Stimulated activated CD8-positive, alpha-beta memory T cell treated with anti-CD3 and anti-CD28 coated beads, Interleukin-15, amount 100 ng/mL, for 1 hour (primary cell): ENCODE measurements around the gene ATF4.
"Not testable (repeated sequence)": the region's sequence is repeated elsewhere in the genome, so short reads cannot be mapped to it uniquely, and the experiment has no call there.

ENCODE experiments used
- DNase-seq: peaks from one replicate; pipeline ENCODE4 v3.0.0-alpha.2; 2020; ENCODE audit warnings: low read depth

ATF4 gene

DNA sequence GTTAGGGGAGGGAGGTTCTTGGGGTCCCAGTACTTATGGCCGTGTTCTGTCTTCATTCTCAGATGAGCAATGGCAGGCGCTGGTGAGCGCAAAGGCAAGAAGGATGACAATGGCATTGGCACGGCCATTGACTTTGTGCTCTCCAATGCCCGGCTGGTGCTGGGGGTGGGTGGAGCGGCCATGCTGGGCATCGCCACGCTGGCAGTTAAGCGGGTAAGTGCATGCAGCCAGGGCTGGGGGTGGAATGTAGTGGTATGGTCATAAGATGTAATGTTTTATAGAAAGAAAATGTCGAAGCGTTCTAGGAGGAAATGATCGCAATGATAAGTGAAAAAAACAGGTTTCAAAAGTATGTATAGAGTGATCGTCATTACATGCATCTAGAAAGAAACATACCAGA, 9.1 kb upstream of the ATF4 start:
- DNase-seq, result no peak

DNA sequence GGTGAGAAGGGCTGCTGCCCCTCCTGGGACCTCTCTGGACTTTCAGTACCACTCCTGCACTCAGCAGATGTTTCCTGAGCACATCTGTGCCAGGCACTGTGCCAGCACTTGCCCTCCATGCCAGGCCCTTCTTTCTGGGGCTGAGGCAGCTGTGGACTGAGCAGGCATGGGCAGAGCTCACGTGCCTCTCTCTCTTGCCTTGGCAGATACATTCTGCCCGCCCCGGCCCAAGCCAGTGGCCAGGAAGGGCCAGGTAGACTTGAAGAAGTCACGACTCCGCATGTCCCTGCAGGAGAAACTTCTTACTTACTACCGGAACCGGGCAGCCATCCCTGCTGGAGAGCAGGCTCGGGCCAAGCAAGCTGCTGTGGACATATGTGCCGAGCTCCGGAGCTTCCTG, 8.3 kb upstream of the ATF4 start:
- no peak for DNase-seq

DNA sequence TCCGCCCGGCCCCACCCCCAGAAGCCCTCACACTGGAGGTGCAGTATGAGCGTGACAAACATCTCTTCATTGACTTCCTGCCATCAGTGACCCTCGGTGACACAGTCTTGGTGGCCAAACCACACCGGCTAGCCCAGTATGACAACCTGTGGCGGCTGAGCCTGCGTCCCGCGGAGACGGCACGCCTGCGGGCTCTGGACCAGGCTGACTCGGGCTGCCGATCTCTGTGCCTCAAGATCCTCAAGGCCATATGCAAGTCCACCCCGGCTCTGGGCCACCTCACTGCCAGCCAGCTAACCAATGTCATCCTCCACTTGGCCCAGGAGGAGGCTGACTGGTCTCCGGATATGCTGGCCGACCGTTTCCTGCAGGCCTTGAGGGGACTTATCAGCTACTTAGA, 6.6 kb upstream of the ATF4 start:
- DNase-seq, result no peak

DNA sequence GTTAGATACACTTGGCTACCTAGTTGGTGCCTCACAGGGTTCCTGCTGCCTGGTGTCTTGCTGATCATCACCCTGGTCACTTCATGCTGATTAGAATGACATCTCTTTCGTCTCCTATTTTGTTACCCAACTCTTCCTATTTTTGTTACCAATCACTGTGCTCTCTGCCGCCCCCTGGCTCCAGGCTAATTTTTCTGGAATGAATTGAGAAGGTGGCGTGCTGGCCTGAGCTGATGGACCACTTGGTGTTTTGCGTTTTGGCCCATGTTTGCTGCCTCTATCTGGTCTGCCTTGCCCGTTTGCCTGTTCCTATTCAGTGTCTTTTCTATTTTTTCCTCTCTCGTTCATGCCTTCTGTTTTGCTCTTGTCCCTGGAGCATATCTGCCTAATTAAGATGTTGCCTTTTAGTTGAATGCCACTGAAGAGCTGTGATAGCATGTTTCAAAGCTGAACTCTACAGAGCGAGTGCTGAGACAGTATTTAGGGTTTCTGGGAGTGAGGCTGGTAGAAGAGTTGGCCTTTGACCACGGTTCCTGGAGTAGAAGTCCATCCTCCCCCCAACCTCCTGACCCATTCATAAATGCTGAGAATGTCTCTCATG, 5.9 kb upstream of the ATF4 start:
- no peak for DNase-seq

DNA sequence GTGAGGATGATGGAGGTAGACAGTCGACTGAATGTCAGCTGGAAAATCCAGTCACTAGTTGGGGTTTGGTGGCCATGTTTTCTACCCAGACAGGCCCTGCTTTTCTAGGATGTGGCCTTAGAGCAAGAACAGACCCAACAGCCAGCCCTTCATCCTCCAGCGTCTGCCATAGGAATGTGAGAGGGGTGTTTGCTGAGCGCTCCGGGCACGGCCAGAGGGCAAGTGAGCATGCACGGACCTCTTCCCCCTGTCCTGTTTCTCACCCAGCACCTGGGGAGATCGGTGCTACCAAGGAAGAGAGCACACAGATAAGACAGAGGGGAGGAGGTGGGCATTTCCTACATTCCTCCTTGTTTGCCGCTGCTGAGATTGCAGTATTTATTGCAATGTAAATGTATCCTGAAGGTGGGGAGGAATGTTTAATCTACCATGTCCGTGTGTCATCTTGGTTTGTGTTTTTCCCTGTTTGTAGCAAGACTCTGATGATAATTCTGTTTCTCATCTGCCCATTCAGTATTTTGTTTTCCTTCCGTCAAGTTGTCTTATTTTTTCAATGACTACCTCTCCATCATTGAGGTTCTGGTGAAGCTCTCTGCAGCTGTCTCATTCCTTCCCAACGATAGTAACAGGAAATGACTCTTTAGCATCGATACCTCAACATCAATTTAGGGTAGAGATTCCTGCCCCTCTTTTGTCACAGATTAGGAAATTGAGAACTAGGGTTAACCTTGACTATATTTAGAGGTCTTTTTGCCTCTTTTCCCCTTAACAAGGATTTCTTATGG, 4.9 kb upstream of the ATF4 start:
- no peak for DNase-seq

DNA sequence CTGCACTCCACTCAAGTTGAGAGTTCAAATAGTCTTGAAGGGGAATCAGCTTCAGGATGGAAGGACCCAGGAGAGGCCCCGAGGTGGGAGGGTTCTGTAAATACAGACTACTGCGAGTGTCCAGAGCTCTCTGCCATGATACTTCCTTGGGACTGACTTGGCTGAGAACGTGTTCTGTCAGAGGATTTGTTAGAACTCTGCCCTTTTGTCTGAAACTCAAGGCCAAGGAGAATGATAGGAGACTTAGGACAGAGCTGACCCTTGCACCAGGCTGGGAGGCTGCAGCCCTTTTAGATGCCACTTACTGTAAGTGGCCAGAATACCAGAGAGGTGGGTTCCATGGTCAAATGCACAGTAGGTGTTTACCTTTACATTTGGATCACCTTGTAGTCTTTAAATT, 2.9 kb upstream of the ATF4 start:
- DNase-seq, result no peak

DNA sequence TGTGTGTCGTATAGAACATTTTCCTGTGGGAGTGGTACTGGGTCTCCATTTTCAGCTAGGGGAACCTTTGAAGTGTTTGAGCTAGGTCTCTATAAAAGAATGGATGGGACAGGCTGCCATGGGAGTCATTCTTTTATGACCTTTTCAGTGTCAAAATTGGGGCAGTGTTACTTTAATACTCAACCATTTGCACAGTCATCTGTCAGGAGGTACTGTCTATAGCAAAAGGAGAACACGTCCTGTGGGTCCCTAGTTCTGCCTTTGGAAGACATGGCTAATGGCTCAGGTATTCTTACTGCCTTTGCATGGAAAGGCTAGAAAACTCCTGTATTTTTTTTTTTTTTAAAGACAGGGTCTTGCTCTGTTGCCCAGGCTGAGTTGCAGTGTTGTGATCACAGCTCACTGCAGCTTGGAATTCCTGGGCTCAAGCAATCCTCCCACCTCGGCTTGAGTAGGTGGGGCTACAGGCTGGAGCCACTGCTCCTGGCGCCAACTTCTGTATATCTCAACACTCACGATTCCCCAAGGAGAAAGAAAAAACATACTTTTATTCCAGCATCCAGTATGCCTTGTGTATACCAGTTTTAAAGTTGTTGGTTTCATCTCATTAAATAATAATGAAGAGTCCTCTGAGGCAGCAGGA, 2.1 kb upstream of the ATF4 start:
- no peak for DNase-seq

DNA sequence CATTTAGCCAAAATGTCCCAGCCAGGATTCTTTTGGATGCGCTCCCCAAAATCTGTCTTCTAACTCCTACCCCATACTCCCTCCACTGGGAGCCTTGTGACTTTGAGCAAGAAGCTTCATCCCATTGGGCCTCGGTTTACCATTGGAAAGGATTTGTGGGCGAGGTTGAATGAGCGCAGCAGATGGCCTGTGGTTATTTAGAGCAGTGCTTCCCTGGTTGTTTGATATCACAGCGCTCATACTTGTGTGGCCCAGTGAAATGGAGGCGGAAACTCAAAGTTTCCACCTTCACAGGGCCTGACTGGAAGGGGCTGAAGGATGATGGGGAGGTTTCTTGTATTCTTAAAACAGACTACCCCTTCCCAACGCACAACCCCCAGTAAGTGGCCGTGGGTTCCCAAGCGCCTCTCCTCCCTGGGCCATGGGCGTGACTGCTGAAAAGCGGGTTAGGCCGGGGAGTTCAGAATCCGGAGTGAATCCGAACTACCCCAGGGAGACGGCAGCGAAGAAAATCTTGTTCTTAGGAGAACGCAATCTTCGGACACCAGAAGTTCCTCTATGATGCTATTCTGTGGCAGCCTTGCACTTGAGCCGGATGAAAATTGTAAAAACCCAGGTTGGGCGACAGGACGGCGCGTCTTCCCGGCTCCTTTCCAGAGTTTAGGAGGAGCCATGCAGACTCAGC, 1.2 kb upstream of the ATF4 start:
- DNase-seq, result no peak

DNA sequence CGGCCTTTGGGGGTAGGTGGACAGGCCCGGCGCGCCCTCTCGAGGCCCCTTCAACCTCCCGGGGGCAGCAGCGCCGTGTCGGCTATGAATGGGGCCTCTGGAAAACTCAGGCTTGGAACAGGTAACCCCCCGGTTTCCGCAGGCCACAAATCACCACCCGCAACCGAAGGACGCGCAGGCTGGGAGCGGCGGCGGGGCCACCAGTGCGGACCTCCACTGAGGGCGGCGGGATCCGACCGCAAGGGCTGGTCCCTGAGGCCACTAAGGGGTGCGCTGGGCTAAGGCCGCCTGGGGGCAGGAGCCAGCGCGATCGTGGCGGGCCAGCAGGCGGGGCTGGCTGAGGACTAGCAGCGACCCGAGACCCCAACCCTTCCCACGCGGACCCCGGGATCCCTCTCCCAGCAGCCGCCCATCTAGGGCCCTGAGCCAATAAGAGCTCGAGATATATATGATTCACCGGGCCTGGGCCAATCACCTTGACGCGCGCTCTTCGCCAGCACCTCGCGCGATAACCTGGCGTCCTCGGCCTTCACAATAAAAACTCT, 609 bp upstream of the ATF4 start:
- DNase-seq, result no peak

DNA sequence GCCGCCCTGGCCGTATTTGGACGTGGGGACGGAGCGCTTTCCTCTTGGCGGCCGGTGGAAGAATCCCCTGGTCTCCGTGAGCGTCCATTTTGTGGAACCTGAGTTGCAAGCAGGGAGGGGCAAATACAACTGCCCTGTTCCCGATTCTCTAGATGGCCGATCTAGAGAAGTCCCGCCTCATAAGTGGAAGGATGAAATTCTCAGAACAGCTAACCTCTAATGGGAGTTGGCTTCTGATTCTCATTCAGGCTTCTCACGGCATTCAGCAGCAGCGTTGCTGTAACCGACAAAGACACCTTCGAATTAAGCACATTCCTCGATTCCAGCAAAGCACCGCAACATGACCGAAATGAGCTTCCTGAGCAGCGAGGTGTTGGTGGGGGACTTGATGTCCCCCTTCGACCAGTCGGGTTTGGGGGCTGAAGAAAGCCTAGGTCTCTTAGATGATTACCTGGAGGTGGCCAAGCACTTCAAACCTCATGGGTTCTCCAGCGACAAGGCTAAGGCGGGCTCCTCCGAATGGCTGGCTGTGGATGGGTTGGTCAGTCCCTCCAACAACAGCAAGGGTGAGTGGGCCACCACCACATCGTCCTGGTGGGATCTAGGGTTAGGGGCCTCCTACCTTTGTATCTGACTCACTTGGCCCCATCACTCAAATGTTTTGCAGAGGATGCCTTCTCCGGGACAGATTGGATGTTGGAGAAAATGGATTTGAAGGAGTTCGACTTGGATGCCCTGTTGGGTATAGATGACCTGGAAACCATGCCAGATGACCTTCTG, 934 bp downstream of the ATF4 start:
- not testable (repeated sequence) for DNase-seq

DNA sequence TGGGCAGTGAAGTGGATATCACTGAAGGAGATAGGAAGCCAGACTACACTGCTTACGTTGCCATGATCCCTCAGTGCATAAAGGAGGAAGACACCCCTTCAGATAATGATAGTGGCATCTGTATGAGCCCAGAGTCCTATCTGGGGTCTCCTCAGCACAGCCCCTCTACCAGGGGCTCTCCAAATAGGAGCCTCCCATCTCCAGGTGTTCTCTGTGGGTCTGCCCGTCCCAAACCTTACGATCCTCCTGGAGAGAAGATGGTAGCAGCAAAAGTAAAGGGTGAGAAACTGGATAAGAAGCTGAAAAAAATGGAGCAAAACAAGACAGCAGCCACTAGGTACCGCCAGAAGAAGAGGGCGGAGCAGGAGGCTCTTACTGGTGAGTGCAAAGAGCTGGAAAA, 1.7 kb downstream of the ATF4 start:
- DNase-seq, result not testable (repeated sequence)

DNA sequence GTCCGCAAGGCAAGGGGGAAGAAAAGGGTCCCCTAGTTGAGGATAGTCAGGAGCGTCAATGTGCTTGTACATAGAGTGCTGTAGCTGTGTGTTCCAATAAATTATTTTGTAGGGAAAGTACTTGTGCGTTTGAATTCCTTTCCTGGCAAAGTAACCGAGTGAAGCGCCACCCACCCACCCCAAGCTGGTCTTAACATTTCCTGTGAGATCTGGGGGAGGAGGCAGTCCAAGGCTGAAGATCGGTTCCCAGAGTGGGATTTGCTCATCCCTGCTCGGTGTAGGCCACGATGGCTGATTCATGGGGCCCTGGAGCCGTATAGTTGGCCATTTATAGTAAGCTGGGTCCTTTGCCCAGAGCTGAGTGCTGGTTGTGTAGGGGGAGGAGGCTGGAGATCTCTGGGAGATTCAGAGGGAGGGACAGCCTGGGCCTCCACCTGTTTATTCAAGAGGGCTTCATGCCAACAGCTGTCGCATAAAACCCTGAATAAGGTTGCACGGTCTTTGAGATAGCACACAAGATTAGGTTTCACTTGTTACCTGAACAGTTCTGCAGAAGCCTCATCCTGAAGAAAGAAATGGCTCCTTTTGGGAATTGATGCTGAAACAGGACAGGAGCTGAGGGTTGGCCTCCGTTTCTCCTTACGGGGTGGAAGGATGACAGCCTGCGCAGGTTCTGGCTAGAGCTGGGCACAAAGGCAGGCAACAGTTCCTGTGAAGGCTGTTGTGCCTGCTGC, 2.4 kb downstream of the ATF4 start:
- DNase-seq, result no peak

DNA sequence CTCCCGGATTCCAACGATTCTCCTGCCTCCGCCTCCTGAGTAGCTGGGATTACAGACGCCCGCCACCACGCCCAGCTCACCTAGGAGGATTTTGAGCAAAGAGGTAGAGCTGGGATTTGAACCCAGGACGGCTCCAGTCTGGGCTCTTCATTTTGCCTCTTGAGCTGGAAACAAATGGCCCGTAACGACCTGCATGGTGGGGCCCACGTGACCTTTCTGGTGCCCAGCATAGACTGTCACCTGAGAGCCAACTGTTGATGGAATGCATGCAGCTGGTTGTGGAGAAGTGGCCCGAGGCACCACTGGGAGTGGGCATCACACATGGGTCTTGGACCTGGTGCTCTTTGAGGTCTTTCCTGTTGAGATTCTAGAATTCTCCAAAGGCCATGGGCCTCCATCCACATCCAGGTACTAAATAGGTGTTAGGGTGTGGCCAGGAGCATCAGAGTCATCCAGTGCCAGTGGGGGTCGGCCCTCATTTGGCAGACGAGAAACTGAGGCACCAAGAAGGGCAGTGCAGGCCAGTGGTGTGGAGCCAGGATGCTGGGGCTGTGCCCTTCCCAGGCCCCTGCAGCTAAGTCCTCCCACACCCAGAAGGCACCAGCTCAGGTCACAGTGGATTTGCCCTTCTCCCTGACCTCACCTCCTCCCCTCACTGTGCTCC, 3.9 kb downstream of the ATF4 start:
- no peak for DNase-seq

DNA sequence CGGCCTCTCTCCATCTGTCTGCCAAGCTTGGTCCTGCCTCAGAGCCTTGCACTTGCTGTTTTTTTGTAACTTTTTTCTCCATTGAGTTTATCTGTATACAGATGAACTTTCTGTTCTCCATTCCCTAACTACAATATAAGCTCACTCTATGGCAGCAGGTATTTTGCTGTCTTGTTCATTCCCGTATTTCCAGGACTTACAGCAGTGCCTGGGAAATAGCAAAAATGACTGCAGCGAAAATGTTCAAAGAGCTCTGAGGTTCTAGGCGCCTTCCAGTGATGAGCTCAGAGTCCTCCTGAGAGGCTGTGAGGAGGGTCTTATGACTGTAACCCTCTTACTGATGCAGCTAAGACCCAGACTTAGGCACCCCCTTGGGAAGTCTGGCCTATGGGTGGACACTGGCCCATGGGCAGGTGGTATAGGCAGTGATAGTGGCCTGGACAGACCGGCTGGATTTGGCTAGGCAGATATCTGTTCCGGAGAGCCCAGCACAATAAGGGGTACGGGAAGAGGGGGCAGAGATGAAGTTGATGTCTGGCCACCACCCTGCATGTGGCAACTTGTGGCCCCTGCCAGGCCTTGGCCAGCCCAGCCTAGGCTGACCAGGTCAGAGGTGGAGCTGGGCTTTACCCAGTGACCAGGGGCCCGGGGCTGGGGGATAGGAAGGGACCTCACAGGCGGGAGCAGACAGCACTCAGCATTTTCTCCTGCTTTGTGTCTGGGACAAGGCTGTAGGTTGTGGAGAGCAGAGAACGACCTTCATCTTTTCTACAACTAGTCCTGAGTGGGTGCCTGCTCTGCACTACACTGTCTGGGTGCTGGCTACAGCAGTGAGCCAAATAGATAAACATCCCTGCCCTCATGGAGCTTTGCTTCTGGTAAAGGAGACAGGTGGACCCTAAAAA, 4.6 kb downstream of the ATF4 start:
- DNase-seq, result no peak

DNA sequence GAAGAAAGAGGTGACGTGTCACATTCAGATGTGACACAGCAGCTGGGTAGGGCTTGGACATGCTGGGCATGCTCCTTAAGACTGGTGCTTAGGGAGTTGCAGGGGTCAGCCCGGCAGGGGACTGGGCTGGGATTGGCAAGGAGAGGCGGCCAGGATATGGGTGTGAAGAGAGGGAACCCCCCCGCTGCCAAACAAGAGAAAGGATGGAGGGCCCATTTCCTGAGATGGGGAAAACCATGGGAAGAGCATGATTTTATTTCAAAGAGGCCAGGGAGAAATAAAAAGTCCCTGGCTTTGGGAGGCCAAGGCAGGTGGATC, 5.3 kb downstream of the ATF4 start:
- no peak for DNase-seq

DNA sequence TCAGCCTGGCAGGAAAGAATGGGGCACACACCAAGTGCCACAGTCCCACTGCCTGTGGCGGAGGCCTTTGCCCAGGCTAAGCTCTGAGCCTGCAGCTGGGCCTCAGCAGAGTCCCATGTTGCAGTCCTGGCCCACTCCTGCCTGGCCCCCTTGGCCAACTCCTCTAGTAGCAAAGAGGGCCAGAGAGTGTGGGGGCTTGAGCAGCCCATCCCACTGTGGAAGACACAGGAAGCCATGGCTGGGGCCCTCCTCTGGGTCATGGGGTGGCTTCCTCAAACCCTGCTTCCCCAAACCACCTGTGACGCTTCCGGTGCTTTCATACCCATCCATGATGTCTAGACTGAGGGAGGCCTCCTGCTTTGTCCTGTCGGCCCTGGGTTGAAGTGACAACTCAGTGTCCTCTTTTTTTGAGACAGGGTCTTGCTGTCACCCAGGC, 6.4 kb downstream of the ATF4 start:
- DNase-seq, result no peak

DNA sequence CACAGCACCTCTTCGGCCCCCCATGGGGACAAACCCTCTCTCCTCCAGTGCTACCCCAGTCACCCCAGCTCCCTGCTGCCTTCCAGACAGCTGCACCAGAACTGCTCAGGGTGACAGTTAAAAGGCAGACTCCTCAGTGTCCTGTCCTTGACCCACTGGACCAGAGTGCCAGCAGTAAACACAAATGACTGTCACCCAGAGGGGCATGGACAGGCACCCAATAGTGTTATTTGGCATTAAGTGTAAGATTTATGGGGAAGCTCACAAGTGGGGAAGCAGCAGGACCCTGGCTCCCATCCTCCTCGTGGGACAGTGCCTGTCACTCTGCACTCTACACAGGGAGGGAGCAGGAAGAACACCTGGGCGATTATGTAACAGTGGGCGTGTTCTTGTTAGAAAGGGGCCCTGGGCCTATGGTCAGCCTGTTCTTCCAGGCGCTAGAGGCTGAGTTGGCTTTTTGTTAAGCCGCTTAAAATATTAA, 7.2 kb downstream of the ATF4 start:
- no peak for DNase-seq

DNA sequence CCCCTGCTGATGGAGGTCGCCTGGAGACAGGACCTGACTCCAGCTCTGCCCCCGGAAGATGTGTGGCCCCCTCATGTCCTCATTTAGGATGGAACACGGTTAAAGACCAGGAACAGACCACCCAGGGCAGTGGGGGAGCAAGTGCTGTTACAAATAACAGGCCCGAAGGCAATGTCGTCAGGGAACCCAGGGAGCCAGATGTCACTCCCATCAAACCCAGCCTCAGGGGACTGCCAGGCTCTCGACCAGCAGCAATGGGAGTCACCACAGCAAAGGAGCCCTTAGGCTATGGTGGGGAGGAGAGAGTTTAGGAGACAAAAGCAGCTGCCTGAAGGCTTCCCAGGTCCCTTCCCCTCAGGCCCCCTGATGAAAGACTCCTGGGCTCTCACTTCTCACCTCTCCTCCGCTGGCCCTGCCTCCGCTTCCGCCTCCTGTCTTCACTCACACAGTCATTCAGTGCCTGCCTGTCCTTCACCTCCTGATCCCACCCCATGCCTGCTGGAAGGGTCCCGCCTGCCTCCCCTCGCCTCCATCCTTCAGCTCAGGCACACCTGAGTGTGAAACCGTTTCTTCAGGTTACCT, 7.8 kb downstream of the ATF4 start:
- DNase-seq, result no peak
